Sigmoid colon (tissue), 4 donors: ENCODE data around the gene IL36B.

Experiments used
- CTCF ChIP-seq, 4 experiments: fragments of 450-650 bp in 3 of 4; fragments of 200-600 bp in 1 of 4; IDR thresholded peaks; one replicate each; pipeline ENCODE4 v1.5.1; 2016 to 2019; ENCODE audit warnings: antibody characterized with exemption in 4 of 4, mild to moderate bottlenecking in 3 of 4, moderate library complexity in 2 of 4
- EP300 ChIP-seq, 4 donors: sonication (generic); formaldehyde crosslinking; IDR thresholded peaks; one replicate each; pipeline ENCODE4 v1.6.1; 2017; ENCODE audit warnings: antibody characterized with exemption in 4 of 4
- POLR2A ChIP-seq, 2 donors: fragments of 450-650 bp; IDR thresholded peaks; one replicate each; pipeline ENCODE4 v1.6.1; 2016; ENCODE audit warnings: antibody characterized with exemption in 2 of 2, mild to moderate bottlenecking in 2 of 2, moderate library complexity in 2 of 2
- POLR2AphosphoS5 ChIP-seq, 4 donors: sonication (generic); formaldehyde crosslinking; IDR thresholded peaks; one replicate each; pipeline ENCODE4 v1.6.1; 2017; ENCODE audit warnings: antibody characterized with exemption in 4 of 4

GRCh38 chr2:113070606-113070975 is 17.9 kb upstream of the IL36B start:
- TF ChIP-seq CTCF (IDR thresholded peaks at IDR 0.05) = no peak
- no peak for TF ChIP-seq POLR2A (IDR thresholded peaks at IDR 0.05)
- no peak for TF ChIP-seq POLR2AphosphoS5 (IDR thresholded peaks at IDR 0.05)
- no peak for TF ChIP-seq EP300 (IDR thresholded peaks at IDR 0.05)
